Osteoblast (primary cell): ENCODE results near the gene SELE. TPM values are rescaled to one million over a fixed set of nuclear protein-coding genes. Genes with fewer than 3 reads are reported as not detected.

Source experiments
- DNase-seq: peaks from one replicate; pipeline ENCODE4 v3.0.0; 2011; ENCODE audit warnings: low spot score, mixed read lengths; ENCODE audit not compliant: insufficient read length; ENCODE audit errors: missing footprints
- H2AFZ ChIP-seq: 2 replicates; pipeline ENCODE4 v1.6.0; 2011; ENCODE audit warnings: mild to moderate bottlenecking, low read length
- H3K27ac ChIP-seq: 2 replicates; pipeline ENCODE4 v1.5.1; 2011; ENCODE audit warnings: mild to moderate bottlenecking, low read depth, low read length, moderate library complexity
- H3K27me3 ChIP-seq: 2 replicates; pipeline ENCODE4 v1.6.0; 2012; ENCODE audit warnings: mild to moderate bottlenecking, control low read depth, inconsistent platforms, low read length, moderate library complexity; ENCODE audit not compliant: insufficient read depth
- H3K36me3 ChIP-seq: 2 replicates; pipeline ENCODE4 v1.5.1; 2011; ENCODE audit warnings: mild to moderate bottlenecking, low read length, control low read depth, moderate library complexity; ENCODE audit not compliant: insufficient read depth
- H3K4me1 ChIP-seq: 2 replicates; pipeline ENCODE4 v1.5.1; 2011; ENCODE audit warnings: mild to moderate bottlenecking, low read length, control low read depth, moderate library complexity; ENCODE audit not compliant: insufficient read depth
- H3K4me2 ChIP-seq: 2 replicates; pipeline ENCODE4 v1.6.0; 2011; ENCODE audit warnings: mild to moderate bottlenecking, low read length; ENCODE audit not compliant: insufficient read depth
- H3K4me3 ChIP-seq: fragments of 200-600 bp; sonication (generic); 3 replicates; pipeline ENCODE4 v1.5.1; 2012; ENCODE audit warnings: mild to moderate bottlenecking, low read length, inconsistent platforms; ENCODE audit not compliant: insufficient read depth
- H3K79me2 ChIP-seq: 2 replicates; pipeline ENCODE4 v1.6.0; 2012; ENCODE audit warnings: mild to moderate bottlenecking, low read length, control low read depth, inconsistent platforms; ENCODE audit not compliant: insufficient read depth
- H3K9me3 ChIP-seq: 2 replicates; pipeline ENCODE4 v1.5.1; 2011; ENCODE audit warnings: low read depth, low read length, control low read depth
- H4K20me1 ChIP-seq: 2 replicates; pipeline ENCODE4 v1.6.0; 2012; ENCODE audit warnings: mild to moderate bottlenecking, low read length, control low read depth; ENCODE audit not compliant: insufficient read depth
- total RNA-seq: library from RNA; depleted of rRNA; stranded (reverse); fragments of >200 nt; gene quantifications from 2 replicates; pipeline ENCODE4 v1.2.3, GENCODE V29; 2012
- TF ChIP-seq, protein P1 (sequence below): IDR thresholded peaks from 2 replicates; pipeline ENCODE4 v1.5.1; 2011; ENCODE audit warnings: mild to moderate bottlenecking, low read depth, low read length, moderate library complexity; ENCODE audit errors: extremely low read depth

SELE gene
- total RNA-seq, 1 donor = not detected

DNA sequence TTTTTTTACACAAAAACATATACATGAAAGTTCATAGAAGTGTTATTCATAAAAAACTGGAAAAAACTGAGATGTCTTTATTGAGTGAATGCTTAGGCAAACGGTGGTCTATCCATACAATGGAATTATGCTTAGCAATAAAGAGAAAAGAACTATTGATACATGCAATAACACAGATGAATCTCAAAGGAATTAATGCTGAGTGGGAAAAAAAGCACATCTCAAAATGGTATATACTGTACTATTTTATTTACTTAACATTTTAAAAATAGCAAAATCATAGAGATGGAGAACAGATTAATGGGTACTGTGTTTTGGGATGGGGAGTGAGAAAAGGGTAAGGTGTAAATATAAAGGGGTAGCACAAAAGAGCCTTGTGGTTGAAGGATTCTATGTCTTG is 31.0 kb upstream of the SELE start:
- Histone ChIP-seq H3K79me2 (no peaks in the 10 kb centered on the region), H3K27ac (no peak overlapping the region), H3K27me3 (peaks cover 2% of the 10 kb centered on the region), H3K4me2 (no peak overlapping the region), H3K36me3 (no peaks in the 10 kb centered on the region), H4K20me1 (no peaks in the 10 kb centered on the region), H2AFZ (no peak overlapping the region), H3K9me3 (no peaks in the 10 kb centered on the region), H3K4me1 (no peaks in the 10 kb centered on the region), H3K4me3 (no peak overlapping the region)
- no peak for DNase-seq
- TF ChIP-seq, protein P1, sequence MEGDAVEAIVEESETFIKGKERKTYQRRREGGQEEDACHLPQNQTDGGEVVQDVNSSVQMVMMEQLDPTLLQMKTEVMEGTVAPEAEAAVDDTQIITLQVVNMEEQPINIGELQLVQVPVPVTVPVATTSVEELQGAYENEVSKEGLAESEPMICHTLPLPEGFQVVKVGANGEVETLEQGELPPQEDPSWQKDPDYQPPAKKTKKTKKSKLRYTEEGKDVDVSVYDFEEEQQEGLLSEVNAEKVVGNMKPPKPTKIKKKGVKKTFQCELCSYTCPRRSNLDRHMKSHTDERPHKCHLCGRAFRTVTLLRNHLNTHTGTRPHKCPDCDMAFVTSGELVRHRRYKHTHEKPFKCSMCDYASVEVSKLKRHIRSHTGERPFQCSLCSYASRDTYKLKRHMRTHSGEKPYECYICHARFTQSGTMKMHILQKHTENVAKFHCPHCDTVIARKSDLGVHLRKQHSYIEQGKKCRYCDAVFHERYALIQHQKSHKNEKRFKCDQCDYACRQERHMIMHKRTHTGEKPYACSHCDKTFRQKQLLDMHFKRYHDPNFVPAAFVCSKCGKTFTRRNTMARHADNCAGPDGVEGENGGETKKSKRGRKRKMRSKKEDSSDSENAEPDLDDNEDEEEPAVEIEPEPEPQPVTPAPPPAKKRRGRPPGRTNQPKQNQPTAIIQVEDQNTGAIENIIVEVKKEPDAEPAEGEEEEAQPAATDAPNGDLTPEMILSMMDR = no peak

DNA sequence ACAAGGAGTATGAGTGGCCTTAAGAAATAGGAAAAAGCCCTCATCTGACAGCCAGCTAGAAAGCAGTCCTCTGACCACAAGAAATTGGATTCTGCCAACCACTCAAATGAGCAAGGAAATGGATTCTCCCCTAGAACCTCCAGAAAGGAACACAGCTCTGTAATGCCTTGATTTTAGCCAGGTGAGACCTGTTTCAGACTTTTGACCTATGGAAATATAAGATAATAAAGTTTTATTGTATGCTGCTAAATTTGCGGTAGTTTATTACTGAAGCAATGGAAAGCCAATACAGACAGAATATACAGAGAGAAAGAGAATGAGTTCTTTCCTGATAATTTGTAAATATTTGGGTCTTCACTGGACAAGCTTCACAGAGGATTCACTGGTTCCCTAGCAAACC is 28.8 kb upstream of the SELE start:
- H3K4me2 ChIP-seq = no peak overlapping the region
- H3K4me1 ChIP-seq = no peaks in the 10 kb centered on the region
- TF ChIP-seq, protein P1 = no peak
- H3K27ac ChIP-seq = no peak overlapping the region
- no peaks in the 10 kb centered on the region for H3K36me3 ChIP-seq
- no peak overlapping the region for H3K4me3 ChIP-seq
- no peaks in the 10 kb centered on the region for H4K20me1 ChIP-seq
- H3K79me2 ChIP-seq = no peaks in the 10 kb centered on the region
- no peaks in the 10 kb centered on the region for H3K9me3 ChIP-seq
- DNase-seq = no peak
- no peaks in the 10 kb centered on the region for H3K27me3 ChIP-seq
- no peak overlapping the region for H2AFZ ChIP-seq

DNA sequence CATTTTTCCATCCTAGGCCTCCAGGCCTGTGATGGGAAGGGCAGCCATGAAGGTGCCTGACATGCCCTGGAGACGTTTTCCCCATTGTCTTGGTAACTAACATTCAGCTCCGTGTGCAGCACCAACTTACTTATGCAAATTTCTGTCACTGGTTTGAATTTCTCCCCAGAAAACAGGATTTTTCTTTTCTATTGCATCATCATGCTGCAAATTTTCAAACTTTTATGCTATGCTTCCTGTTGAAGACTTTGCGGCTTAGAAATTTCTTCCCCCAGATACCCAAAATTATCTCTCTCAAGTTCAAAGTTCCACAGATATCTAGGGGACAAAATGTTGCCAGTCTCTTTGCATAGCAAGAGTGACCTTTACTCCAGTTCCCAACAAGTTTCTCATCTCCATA is 25.2 kb upstream of the SELE start:
- Histone ChIP-seq H3K27ac (no peak overlapping the region), H3K27me3 (peaks cover 3% of the 10 kb centered on the region), H3K4me1 (no peaks in the 10 kb centered on the region), H2AFZ (no peak overlapping the region), H3K9me3 (no peaks in the 10 kb centered on the region), H4K20me1 (no peaks in the 10 kb centered on the region), H3K79me2 (no peaks in the 10 kb centered on the region), H3K36me3 (no peaks in the 10 kb centered on the region), H3K4me3 (no peak overlapping the region), H3K4me2 (no peak overlapping the region)
- TF ChIP-seq, protein P1 = no peak
- no peak for DNase-seq

DNA sequence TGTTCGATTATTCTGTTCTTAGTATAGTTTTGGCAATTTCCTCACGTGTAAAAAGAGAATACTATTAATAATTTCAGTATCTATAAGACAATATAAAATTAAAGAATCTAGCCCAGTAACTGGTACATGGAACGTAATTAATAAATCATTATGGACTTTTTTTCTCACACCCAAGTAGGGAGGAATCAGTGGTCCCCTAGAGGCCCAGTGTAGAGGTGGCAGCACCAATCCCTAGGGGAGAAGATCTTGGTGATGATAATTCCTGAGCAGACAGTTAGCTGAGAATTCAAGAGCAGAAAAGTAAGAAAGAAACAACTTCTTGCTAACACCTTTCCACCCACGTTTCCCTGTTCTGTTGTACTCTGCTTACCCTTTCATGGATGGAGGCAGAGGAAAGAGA is 19.7 kb upstream of the SELE start:
- H3K4me1 ChIP-seq = no peaks in the 10 kb centered on the region
- peaks cover 11% of the 10 kb centered on the region for H3K27me3 ChIP-seq
- H3K4me2 ChIP-seq = no peak overlapping the region
- H2AFZ ChIP-seq = no peak overlapping the region
- no peaks in the 10 kb centered on the region for H4K20me1 ChIP-seq
- no peaks in the 10 kb centered on the region for H3K36me3 ChIP-seq
- H3K79me2 ChIP-seq = no peaks in the 10 kb centered on the region
- no peaks in the 10 kb centered on the region for H3K9me3 ChIP-seq
- H3K27ac ChIP-seq = no peak overlapping the region
- TF ChIP-seq, protein P1 = no peak
- H3K4me3 ChIP-seq = no peak overlapping the region
- DNase-seq = no peak
